BLaER1 (cell line): ENCODE results near the gene LRRC8C.
"Not testable (repeated sequence)": the region's sequence is repeated elsewhere in the genome, so short reads cannot be mapped to it uniquely, and the experiment has no call there.

Source experiments
- H3K27ac ChIP-seq: shearing (Covaris generic); formaldehyde crosslinking; 2 replicates; pipeline ENCODE4 v1.8.1; 2022
- H3K27me3 ChIP-seq: shearing (Covaris generic); formaldehyde crosslinking; 2 replicates; pipeline ENCODE4 v1.8.1; 2022
- H3K36me3 ChIP-seq: shearing (Covaris generic); formaldehyde crosslinking; 2 replicates; pipeline ENCODE4 v1.8.1; 2022
- H3K4me1 ChIP-seq: shearing (Covaris generic); formaldehyde crosslinking; 2 replicates; pipeline ENCODE4 v1.8.1; 2022
- H3K4me2 ChIP-seq: shearing (Covaris generic); formaldehyde crosslinking; 2 replicates; pipeline ENCODE4 v1.8.1; 2022
- H3K4me3 ChIP-seq: shearing (Covaris generic); formaldehyde crosslinking; 2 replicates; pipeline ENCODE4 v1.8.1; 2022
- H3K9ac ChIP-seq: shearing (Covaris generic); formaldehyde crosslinking; 2 replicates; pipeline ENCODE4 v1.8.1; 2022
- H3K9me3 ChIP-seq: shearing (Covaris generic); formaldehyde crosslinking; 2 replicates; pipeline ENCODE4 v1.8.1; 2022
- H4K20me1 ChIP-seq: shearing (Covaris generic); formaldehyde crosslinking; 2 replicates; pipeline ENCODE4 v1.8.1; 2022
- Cebpa-rat ChIP-seq: shearing (Covaris generic); IDR thresholded peaks from 2 replicates; pipeline ENCODE4 v1.8.1; 2022

LRRC8C gene

GRCh38 chr1:89699451-89699986 lies 66.6 kb downstream of the LRRC8C start:
- Histone ChIP-seq H3K36me3 (peaks cover 68% of the 10 kb centered on the region), H3K4me1 (peaks cover 77% of the 10 kb centered on the region), H3K27ac (peak overlapping the region; percentile 42), H4K20me1 (no peaks in the 10 kb centered on the region), H3K27me3 (no peaks in the 10 kb centered on the region), H3K4me2 (peak overlapping the region; percentile 92), H3K4me3 (no peak overlapping the region), H3K9me3 (peaks cover 34% of the 10 kb centered on the region), H3K9ac (no peak overlapping the region)
- no peak for TF ChIP-seq Cebpa-rat

- peaks cover 35% of the 10 kb centered on the region for H3K9me3 ChIP-seq
- peak overlapping the region; percentile 23 for H3K4me2 ChIP-seq
- H3K4me1 ChIP-seq, result peaks cover 64% of the 10 kb centered on the region
- H3K36me3 ChIP-seq, result peaks cover 61% of the 10 kb centered on the region
- H3K27me3 ChIP-seq, result no peaks in the 10 kb centered on the region
- no peak overlapping the region for H3K4me3 ChIP-seq
- TF ChIP-seq Cebpa-rat, result no peak
- H3K27ac ChIP-seq, result peak overlapping the region; percentile 30; the same call in 1 of the 2 replicates
- no peak overlapping the region for H3K9ac ChIP-seq
- no peaks in the 10 kb centered on the region for H4K20me1 ChIP-seq
These were observed 68.9 kb downstream of the LRRC8C start for GRCh38 chr1:89701746-89702241.

- peaks cover 35% of the 10 kb centered on the region for H3K9me3 ChIP-seq
- peaks cover 67% of the 10 kb centered on the region for H3K36me3 ChIP-seq
- no peak overlapping the region; the same call in 1 of the 2 replicates for H3K4me2 ChIP-seq
- H3K27me3 ChIP-seq, result no peaks in the 10 kb centered on the region
- no peak overlapping the region for H3K4me3 ChIP-seq
- H3K27ac ChIP-seq, result no peak overlapping the region
- H3K9ac ChIP-seq, result no peak overlapping the region
- H4K20me1 ChIP-seq, result no peaks in the 10 kb centered on the region
- TF ChIP-seq Cebpa-rat, result no peak
- H3K4me1 ChIP-seq, result peaks cover 58% of the 10 kb centered on the region
These were observed 69.7 kb downstream of the LRRC8C start for GRCh38 chr1:89702520-89703045.

GRCh38 chr1:89703469-89703868 lies 70.5 kb downstream of the LRRC8C start:
- H3K9me3 ChIP-seq, result peaks cover 33% of the 10 kb centered on the region
- H3K4me3 ChIP-seq, result no peak overlapping the region
- H3K4me1 ChIP-seq, result peaks cover 49% of the 10 kb centered on the region
- H3K9ac ChIP-seq, result no peak overlapping the region
- no peak overlapping the region for H3K27ac ChIP-seq
- H4K20me1 ChIP-seq, result no peaks in the 10 kb centered on the region
- H3K36me3 ChIP-seq, result peaks cover 70% of the 10 kb centered on the region
- TF ChIP-seq Cebpa-rat, result no peak
- no peak overlapping the region for H3K4me2 ChIP-seq
- no peaks in the 10 kb centered on the region for H3K27me3 ChIP-seq

GRCh38 chr1:89704014-89704413 lies 71.1 kb downstream of the LRRC8C start:
- no peaks in the 10 kb centered on the region for H3K27me3 ChIP-seq
- no peak for TF ChIP-seq Cebpa-rat

GRCh38 chr1:89704885-89705284 lies 72.0 kb downstream of the LRRC8C start:
- not testable (repeated sequence) for H3K4me2 ChIP-seq, H3K27me3 ChIP-seq
- peaks cover 68% of the 10 kb centered on the region for H3K36me3 ChIP-seq

More at GRCh38 chr1:89704014-89704413, 71.1 kb downstream of the LRRC8C start:
- Histone ChIP-seq H3K4me3 (no peak overlapping the region), H4K20me1 (no peaks in the 10 kb centered on the region), H3K9me3 (peaks cover 27% of the 10 kb centered on the region), H3K9ac (no peak overlapping the region), H3K36me3 (peaks cover 70% of the 10 kb centered on the region), H3K4me1 (peaks cover 44% of the 10 kb centered on the region), H3K27ac (no peak overlapping the region), H3K4me2 (no peak overlapping the region)

GRCh38 chr1:89705901-89706699 lies 73.2 kb downstream of the LRRC8C start:
- Histone ChIP-seq H4K20me1 (no peaks in the 10 kb centered on the region), H3K4me3 (no peak overlapping the region), H3K4me1 (peaks cover 24% of the 10 kb centered on the region), H3K27me3 (no peaks in the 10 kb centered on the region), H3K9ac (no peak overlapping the region), H3K9me3 (peaks cover 8% of the 10 kb centered on the region; the same call in 1 of the 2 replicates), H3K36me3 (peaks cover 68% of the 10 kb centered on the region), H3K27ac (no peak overlapping the region), H3K4me2 (peak overlapping the region; percentile 15; the same call in 1 of the 2 replicates)
- TF ChIP-seq Cebpa-rat, result no peak

More at GRCh38 chr1:89704885-89705284, 72.0 kb downstream of the LRRC8C start:
- not testable (repeated sequence) for H4K20me1 ChIP-seq, H3K4me3 ChIP-seq, H3K27ac ChIP-seq, H3K9ac ChIP-seq
- Histone ChIP-seq H3K4me1 (peaks cover 35% of the 10 kb centered on the region), H3K9me3 (peaks cover 19% of the 10 kb centered on the region; the same call in 1 of the 2 replicates)

GRCh38 chr1:89706700-89707012 lies 73.7 kb downstream of the LRRC8C start:
- H3K27ac ChIP-seq, result no peak overlapping the region
- peaks cover 8% of the 10 kb centered on the region; the same call in 1 of the 2 replicates for H3K9me3 ChIP-seq
- no peak overlapping the region for H3K9ac ChIP-seq
- H3K4me2 ChIP-seq, result peak overlapping the region; percentile 15; the same call in 1 of the 2 replicates
- no peak overlapping the region for H3K4me3 ChIP-seq
- H4K20me1 ChIP-seq, result no peaks in the 10 kb centered on the region
- peaks cover 68% of the 10 kb centered on the region for H3K36me3 ChIP-seq
- no peak for TF ChIP-seq Cebpa-rat
- no peaks in the 10 kb centered on the region for H3K27me3 ChIP-seq
- peaks cover 19% of the 10 kb centered on the region for H3K4me1 ChIP-seq

GRCh38 chr1:89708751-89709375 lies 75.9 kb downstream of the LRRC8C start:
- no peak overlapping the region for H3K4me2 ChIP-seq
- H3K36me3 ChIP-seq, result peaks cover 77% of the 10 kb centered on the region
- H3K4me1 ChIP-seq, result peaks cover 11% of the 10 kb centered on the region
- no peak overlapping the region for H3K4me3 ChIP-seq
- peak overlapping the region; percentile 22; the same call in 1 of the 2 replicates for H3K27ac ChIP-seq
- H3K9me3 ChIP-seq, result peaks cover 14% of the 10 kb centered on the region; the same call in 1 of the 2 replicates
- H3K9ac ChIP-seq, result no peak overlapping the region
- H3K27me3 ChIP-seq, result no peaks in the 10 kb centered on the region
- no peaks in the 10 kb centered on the region for H4K20me1 ChIP-seq
- TF ChIP-seq Cebpa-rat, result no peak
